GM19468 (cell line): Measurements from ENCODE around the gene SYT2.
"Not testable (repeated sequence)": the region's sequence is repeated elsewhere in the genome, so short reads cannot be mapped to it uniquely, and the experiment has no call there.

Experiments used
- ATAC-seq: cut with Tn5 transposase; IDR thresholded peaks from one replicate; pipeline ENCODE4 v1.9.1; 2021; ENCODE audit warnings: mild to moderate bottlenecking, moderate library complexity, moderate number of reproducible peaks; ENCODE audit not compliant: unreplicated experiment; ENCODE audit errors: extremely low read depth

Gene SYT2

GRCh38 chr1:202579806-202580205 is 130.4 kb downstream of the SYT2 start:
- no peak for ATAC-seq

DNA sequence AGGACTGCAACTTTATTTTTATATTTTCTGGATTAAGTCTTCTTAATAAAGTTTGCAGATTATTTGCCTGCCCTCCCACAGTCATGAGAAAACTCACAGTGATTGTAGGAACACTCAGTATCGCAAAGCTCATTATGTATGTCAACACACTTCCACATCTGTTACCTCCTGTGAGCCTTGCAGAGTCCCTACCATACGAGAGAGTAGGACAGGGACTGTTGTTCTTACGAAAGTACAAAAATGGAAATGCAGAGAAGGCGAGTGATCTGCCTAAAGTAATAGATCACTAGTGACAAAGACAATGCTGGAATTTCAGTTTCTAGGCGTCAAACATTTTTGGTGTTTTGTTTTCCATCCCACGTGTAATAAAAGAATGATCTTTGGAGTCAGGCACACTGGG is 131.7 kb downstream of the SYT2 start:
- no peak for ATAC-seq

DNA sequence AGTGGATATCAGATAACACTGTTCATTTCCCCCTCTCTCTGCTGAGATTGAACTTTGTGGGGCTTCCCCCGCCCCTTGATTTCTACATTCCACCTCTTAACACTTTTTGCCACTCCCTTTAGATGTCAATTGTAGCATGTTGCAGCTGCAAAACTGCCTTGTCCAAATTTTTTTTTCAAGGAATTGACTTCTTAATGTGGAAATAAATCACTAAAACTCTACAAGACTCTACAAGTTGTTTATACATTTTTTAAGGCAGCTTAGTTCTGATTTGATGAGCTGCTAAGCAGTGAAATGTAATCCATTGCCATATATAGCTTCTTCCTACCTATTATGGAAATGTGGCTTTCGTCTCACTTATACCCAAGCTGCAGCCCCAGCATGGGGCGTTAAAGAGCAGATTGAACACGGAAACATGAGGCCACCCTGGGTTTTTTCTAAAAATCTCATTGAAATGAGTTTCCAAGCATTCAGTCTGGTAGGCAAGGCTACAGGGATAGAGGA is 132.2 kb downstream of the SYT2 start:
- ATAC-seq = no peak

DNA sequence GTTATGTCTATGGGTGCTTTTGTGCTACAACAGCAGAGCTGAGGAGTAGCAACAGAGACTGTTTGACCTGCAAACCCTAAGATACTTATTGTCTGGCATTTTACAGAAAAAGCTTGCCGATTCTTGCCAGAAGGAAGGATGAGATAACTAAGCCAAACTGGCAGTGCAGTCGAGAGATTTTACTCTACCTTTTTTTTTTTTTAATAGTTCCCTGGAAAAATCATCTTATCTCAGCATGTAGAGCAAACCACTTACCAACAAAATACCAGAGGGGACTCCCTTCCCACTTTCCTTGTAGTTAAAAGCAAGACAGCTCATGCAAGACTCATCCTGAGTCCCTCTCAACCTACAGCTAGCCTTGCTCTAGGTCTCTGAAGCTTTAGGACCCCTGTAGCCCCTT is 132.9 kb downstream of the SYT2 start:
- ATAC-seq = no peak

DNA sequence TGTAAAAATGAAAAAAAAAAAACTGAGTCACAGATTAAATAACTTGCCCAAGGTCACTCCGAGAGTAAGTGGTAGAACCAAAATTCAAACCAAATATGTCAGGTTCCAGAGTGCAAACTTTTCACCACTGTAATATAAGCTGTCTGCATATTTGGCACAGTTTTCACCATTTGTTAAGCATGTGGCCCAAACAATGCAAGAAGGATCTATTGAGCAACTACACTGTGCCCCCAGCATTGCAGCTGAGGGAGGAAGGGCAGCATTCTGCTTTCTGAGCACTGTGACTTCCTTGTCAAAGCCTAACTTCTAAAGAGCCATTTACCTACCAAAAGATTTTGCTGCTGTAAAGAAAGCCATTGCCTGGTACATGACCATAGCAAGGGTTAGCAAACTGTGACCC is 133.4 kb downstream of the SYT2 start:
- no peak for ATAC-seq

DNA sequence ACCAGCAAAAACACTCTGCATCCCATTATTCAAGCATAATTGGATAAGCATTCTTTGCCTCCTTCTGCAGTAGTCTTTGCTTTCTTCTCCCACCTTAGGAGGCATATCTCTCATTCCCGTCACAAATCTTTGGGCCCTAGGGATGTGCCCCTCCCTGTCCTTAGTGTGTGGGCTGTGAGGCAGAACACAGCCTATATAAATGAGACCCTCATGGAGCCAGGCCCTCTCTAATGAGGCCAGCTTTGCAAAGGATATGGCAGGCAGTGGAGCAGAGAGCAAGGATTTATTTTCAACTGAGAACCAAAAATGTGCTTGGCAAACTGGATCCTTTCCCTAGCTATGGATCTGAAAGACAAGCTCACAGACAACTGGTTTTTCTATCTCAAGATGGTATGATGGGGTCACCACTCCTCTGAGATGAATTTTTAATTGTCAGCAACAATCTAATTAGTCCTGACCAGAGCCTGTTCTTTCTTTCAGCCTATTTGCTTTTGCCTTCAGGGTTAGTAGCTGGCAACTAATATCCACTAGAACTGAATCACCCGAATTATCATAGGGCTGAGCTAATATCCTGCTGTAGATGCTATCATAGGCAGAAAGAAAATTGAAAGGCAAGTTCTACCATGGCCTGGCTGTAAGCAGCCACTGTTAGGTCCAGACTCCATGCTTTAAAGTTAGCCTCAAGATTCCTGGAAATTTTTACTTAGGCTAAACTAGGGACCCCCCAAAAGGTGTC is 134.2 kb downstream of the SYT2 start:
- ATAC-seq = no peak

DNA sequence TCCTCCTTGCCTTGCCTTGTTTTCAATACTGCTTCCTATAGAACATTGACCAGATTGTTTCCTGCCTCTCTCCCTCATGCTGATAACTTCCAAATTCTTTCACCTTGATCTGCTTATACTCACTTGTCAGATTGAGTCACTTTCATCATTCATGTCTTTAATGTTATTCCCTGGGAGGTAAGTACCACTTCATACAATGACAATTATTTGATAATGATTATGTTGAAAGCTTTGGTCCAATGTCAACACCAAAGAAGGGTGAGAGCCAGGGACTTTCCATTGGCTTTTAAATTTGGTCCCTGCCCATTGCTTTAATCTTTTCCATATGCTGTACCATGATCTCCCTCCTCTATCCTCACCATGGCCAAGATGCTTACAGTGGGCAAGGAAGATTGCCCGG is 137.4 kb downstream of the SYT2 start:
- ATAC-seq = no peak

GRCh38 chr1:202571719-202572339 is 138.4 kb downstream of the SYT2 start:
- no peak for ATAC-seq

GRCh38 chr1:202569393-202570322 is 140.6 kb downstream of the SYT2 start:
- ATAC-seq = no peak

DNA sequence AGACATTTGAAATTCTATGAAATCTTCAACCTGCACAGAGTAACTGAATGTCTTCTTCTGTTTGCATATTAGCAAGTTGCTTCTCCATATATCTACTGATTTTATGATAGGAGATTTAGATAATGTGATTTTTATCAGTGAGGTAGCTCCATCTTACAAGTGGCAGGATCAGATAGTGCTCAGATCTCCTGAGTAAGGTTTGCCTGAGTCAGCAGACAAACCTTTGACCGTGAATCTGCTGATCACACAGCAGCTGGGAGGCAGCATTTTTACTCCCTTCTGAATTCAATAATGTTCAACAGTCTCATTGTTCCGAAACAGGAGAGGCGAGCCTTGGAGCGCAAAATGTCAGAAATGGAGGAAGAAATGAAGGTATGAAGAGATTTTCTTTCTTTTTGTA is 141.4 kb downstream of the SYT2 start:
- no peak for ATAC-seq

- ATAC-seq = no peak
These were observed 141.8 kb downstream of the SYT2 start for GRCh38 chr1:202568410-202568809.

GRCh38 chr1:202567738-202568137 is 142.5 kb downstream of the SYT2 start:
- no peak for ATAC-seq

GRCh38 chr1:202565890-202566602 is 144.2 kb downstream of the SYT2 start:
- peak; percentile 55 for ATAC-seq

- ATAC-seq = no peak
These were observed 145.2 kb downstream of the SYT2 start for GRCh38 chr1:202564958-202565495.

DNA sequence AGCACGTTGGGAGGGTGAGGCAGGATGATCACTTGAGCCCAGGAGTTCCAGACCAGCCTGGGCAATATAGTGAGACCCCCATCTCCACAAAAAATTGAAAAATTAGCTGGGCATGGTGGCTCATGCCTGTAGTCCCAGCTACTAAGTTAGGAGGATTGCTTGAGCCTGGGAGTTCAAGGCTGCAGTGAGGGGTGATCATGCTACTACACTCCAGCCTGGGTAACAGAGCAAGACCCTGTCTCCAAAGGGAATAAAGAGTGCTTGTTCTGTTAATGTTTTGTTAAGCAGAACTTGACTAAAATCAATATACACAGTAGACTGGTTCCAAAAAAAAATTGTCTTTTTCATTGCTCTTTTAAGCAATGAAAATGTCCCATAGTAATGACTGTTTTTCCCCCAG is 146.4 kb downstream of the SYT2 start:
- no peak for ATAC-seq

DNA sequence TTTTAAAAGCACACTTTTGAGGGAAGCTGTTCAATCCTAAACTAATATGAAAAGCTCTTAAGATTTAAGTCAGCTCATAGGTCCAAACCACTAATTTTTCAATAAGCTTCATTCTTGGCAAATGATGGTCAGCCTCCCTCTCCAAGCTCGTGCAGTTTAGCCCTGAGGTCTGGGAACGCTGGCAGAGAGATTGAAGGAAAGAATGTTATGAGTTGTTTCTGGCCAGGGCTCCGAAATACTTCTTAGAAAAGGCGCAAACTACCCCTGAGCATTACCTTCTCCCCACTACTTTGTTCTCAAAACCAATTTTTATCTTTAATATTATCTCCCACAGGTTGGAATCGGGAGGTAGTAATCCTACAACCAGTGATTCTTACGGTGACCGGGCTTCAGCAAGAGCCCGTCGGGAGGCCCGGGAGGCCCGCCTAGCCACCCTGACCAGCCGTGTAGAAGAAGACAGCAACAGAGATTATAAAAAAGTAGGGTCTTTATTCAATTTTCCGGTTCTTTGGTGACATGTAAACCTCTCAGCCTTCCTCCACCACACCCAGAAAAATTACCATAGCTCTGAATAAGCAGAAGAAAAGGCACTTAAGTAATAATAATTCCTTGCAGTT is 147.7 kb downstream of the SYT2 start:
- no peak for ATAC-seq

DNA sequence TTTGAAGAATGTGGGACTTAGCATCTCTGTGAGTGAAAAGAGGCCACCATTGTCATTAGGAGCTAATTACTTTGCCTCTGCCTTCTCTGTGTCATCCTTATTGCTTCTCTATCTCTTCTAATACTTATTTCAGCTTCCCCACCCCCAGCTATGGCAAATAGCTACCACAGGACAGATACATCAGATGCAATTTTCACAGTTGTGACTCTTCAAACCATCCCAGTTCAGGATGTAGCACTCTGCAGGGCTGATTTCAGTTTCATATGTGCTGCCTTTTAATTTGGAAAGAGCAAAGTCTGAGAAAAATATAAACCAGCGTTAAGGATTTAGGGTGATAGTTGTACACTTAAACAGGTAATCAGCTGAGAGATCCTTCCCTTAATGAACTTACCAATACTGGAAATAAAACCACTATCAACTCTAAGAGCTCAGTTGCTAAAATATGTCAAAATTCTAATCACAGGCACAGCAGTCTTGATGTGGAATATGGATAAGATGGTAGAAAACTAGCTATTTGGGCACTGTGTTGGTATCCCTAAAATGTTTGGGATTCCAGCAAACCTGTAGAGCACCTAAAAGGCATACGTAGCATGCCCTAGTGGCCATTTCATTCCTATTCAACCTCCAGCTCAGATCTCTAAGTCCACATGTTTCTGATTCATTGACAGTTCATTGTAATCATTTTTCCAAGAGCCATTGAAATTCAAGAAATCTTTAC is 148.4 kb downstream of the SYT2 start:
- ATAC-seq = no peak

DNA sequence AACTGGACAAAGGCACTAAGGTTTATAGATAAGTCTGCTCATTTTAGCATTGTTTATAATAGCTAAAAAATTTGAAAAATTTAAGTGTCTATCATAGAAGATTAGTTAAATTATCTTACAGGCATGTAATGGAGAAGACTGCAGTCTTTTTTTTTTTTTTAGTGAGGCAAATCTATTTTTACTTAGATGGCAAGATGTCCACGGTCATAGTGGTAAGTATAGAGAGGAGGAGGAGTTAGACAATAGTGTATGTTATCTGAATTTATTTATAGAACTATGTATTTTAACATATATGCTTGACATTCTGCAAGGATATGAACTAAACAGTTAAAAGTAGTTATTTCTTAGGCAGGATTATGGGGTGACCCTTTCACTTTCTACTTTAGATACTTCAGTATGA is 149.0 kb downstream of the SYT2 start:
- no peak for ATAC-seq

GRCh38 chr1:202557662-202558061 is 152.6 kb downstream of the SYT2 start:
- not testable (repeated sequence) for ATAC-seq
